HK-2 (cell line): ENCODE results near the gene RASSF7.

Experiments used
- DNase-seq: peaks from one replicate; pipeline ENCODE4 v3.0.0-alpha.2; 2018; ENCODE audit not compliant: unreplicated experiment

RASSF7 gene

GRCh38 chr11:532986-533585 is 27.7 kb upstream of the RASSF7 start:
- DNase-seq, result no peak

DNA sequence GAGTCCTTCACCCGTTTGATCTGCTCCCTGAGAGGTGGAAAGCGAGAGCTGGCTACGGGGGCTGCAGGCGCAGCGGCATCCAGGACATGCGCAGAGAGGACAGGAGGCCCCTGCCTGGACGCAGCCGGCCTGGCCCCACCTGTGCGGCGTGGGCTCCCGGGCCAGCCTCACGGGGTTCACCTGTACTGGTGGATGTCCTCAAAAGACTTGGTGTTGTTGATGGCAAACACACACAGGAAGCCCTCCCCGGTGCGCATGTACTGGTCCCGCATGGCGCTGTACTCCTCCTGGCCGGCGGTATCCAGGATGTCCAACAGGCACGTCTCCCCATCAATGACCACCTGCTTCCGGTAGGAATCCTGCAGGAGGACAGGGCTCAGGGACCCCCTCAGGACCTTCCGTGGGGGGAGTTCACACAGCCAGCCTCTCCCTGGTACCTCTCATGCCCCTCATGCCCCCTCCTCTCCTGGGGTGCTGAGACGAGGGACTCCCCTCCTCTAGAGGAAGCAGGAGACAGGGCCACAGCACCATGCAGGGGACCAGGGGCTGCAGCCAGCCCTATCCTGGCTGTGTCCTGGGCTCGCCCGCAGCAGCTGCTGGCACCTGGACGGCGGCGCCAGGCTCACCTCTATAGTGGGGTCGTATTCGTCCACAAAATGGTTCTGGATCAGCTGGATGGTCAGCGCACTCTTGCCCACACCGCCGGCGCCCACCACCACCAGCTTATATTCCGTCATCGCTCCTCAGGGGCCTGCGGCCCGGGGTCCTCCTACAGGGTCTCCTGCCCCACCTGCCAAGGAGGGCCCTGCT is 27.0 kb upstream of the RASSF7 start:
- no peak for DNase-seq

DNA sequence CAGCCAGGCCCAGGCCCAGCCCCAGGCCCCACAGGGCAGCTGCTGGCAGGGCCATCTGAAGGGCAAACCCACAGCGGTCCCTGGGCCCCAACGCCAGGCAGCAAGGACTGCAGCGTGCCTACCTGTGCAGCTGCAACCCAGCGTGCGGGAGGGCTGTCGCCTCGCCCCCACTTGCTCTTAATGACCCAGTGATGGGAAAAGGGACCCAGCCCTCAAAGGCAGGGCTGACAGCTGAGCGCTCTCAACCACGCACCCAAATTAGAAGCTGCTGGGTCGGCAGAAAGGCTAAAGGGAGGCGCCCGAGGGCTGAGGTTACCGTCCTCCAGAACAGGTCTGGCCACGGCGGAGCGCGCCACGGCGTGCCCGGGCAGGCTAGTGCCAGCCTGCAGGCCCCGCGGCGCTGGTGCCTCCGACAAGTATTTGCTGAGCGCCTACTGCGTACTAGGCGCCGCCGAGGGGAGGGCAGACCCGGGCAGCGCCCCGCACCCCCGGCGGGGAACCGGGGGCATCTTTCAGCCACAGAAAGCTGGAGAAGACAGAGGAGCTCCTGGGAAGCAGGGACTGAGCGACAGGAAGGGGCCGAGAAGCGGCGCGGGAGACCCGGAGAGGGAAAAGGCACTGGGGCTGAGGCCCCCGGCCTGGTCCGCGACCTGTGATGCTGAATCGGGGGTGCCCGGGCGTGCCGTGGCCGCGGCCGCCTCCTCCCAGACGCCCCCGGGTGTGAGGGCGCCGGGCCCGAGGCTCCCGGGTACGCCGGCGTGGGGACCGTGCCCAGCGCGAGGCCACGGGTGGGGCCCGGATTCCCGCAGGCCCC is 26.2 kb upstream of the RASSF7 start:
- DNase-seq, result no peak

GRCh38 chr11:535210-535518 is 25.6 kb upstream of the RASSF7 start:
- no peak for DNase-seq

- DNase-seq, result peak; percentile 92
These were observed 25.0 kb upstream of the RASSF7 start, which contains the start of gene HRAS for GRCh38 chr11:535519-536454. Gene HRAS (minus strand): TSS chr11:535576.

DNA sequence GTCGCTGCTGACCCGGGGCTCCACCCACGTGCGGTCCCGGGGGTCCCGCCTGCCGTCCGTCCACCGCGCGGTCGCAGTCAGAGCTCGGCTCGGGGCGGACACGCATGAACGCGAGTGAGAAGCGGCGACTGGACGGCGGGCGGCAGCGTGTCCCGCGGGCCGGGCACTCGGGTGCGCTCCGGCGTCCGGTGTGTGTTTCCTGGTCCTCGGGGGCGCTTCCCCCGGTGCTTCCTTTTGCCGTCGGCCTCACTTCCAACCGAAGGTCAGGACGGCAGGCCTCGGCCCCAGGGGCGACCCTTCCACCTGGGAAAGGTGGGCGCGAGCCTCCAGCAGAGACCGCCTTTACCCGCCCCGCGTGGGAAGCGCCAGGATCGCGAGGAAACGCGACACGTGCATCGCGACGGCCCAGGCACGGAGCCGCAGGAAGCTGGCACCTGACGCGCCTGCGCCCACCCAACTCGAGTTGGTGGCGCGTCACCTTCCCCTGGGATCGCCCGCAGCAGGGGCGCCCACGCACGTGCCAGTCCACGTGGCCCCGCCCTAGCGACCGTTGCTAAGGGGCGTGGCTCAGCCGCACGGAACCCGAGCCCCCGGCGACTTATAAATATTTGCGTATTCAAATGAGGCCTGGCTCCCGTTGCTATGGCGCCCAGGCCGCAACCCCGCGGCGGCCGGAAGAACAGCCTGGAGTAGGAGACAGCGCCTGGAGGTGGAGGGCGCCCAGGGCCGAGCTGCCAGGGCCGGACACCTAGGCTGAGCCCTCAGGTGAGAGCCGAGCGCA is 23.7 kb upstream of the RASSF7 start, which contains the start of gene LRRC56:
TSS of gene LRRC56 (plus strand) at position 687 of the 781 bp plus-strand sequence. CDS start 3,158 bp downstream, outside the sequence.
- DNase-seq, result peak; percentile 79

- DNase-seq, result no peak
These were observed 22.9 kb upstream of the RASSF7 start for GRCh38 chr11:537622-538430.

DNA sequence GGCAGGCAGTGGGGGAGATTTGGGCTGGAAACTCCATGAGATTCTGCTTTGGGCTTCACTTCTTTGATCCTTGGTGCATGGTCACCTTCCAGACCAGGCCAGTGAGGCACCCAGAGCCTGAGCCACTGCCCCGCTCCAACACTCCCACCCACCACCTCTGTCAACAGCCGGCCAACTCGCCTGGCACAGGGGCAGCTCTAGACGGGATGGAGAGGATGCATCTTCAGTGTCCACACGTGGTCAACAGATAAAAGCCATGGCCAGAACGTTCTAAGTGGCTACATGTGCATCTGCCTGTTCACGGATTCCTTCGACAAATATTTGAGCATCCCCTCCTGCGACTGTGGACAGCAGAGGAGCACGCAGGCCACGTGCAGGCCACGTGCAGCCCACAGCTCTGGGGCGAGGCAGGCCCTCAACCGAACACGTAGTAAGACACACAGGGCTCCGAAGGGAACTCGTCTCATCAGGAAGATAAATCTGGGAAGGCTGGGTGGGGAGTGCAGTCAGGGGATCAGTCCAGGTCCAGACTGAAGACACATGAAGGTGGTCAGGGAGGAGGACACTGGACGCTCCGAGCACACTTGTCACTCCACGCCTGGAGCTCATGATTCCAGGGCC is 22.2 kb upstream of the RASSF7 start:
- DNase-seq, result no peak

GRCh38 chr11:539971-540481 is 20.7 kb upstream of the RASSF7 start:
- no peak for DNase-seq

DNA sequence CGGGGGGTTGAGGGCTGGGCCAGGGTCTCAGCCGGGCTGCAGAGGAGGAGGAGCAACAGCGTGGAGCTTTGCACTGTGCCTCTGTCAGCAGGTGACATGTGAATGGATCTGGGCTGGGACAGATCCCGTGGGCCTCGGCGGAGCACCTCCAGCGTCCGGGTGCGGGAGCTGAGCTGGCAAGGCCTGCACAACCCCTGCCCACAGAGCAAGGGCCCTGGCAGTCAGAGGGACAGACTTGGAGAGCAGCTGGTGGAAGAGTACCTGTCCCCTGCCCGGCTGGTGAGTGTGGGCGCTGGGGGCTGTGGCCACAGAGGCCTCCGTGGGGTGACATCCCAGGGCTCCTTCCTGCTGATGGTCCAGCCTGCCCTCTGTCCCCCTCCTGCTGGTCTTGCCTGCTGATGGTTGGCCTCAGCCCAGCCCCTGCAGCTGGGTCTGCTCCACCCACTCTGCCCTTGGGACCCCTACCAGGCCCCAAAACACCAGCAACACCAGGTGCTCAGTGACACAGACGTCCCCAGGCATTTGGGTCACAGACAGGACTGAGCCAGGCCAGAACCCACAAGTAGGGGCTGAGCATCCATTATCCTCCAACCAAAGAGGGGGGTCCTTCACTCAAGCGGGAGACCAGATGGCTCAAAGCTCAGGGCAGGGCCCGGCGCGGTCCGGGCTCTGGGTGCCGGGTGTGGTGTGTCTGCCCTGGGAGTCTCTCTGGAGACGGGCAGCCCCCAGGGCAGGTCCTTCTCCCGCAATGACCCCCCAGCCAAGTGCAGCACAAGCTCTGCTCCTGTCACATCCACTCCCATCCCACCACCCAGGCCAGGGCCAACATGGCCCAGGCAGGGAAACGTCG is 20.0 kb upstream of the RASSF7 start:
- DNase-seq, result no peak

GRCh38 chr11:541433-541885 is 19.3 kb upstream of the RASSF7 start:
- DNase-seq, result no peak

DNA sequence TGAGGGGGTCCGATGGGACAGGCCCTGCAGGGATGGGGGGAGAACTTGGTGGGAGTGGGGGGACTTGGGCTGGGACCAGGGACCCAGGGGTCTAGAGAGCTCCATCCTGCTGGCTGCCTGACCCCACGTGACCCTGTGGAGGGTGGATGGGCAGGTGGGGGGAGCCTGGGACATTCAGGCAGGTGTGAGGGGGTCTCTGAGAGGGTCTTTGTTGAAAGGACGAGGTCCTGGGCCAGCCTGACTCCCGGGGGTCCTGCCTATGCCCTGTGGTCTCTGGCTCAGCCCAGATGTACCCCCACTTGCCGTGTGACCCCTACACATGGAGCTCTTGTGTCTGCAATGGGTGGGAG is 16.0 kb upstream of the RASSF7 start:
- DNase-seq, result no peak

GRCh38 chr11:545171-545570 is 15.6 kb upstream of the RASSF7 start:
- no peak for DNase-seq

GRCh38 chr11:548700-549603 is 11.8 kb upstream of the RASSF7 start:
- DNase-seq, result peak; percentile 38

DNA sequence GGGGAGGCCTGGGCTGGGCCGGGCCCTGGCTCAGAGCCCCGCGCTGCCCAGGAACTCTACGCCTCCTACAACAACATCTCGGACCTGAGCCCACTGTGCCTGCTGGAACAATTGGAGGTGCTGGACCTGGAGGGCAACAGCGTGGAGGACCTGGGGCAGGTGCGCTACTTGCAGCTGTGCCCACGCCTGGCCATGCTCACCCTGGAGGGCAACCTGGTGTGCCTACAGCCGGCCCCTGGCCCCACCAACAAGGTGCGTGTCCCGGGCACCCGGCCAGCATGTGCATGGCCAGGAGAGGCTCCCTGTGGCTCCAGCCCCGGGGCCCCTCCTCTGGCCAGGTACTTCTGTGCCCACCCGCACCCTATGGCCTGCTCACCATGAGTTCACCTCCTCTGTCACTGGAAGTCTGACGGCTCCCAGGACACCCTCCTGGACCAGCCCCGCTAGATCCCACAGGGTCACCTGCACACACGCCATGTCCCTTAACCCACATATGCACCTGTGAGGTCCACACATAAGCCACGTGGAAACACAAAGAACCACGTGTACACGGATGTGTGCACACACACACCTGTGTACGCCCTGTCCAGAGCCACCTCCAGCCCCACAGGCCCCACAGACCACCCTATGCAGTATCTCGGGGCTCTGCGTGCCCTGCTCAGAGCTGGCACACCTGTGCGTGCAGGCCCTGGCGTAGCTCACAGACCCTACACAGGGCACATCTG is 10.6 kb upstream of the RASSF7 start:
- DNase-seq, result no peak

GRCh38 chr11:550746-551085 is 10.1 kb upstream of the RASSF7 start:
- no peak for DNase-seq

GRCh38 chr11:551131-551530 is 9.6 kb upstream of the RASSF7 start:
- DNase-seq, result no peak
